ENCODE data around the gene GNA15.

- TF ChIP-seq ZNF48 (tag by site-specific recombination; IDR thresholded peaks at IDR 0.05) (no peak), PBX3 (CRISPR knock-in tag; IDR thresholded peaks at IDR 0.05) (no peak), CTCF (tag by site-specific recombination; IDR thresholded peaks at IDR 0.05) (no peak), ZNF580 (tag by site-specific recombination; IDR thresholded peaks at IDR 0.05) (no peak), ZNF18 (tag by site-specific recombination; IDR thresholded peaks at IDR 0.05) (no peak), ZNF585B (tag by site-specific recombination; IDR thresholded peaks at IDR 0.05) (no peak), ZBTB17 (tag by site-specific recombination; IDR thresholded peaks at IDR 0.05) (no peak), ZNF843 (tag by site-specific recombination; IDR thresholded peaks at IDR 0.05) (no peak)
- TF ChIP-seq, protein P1, sequence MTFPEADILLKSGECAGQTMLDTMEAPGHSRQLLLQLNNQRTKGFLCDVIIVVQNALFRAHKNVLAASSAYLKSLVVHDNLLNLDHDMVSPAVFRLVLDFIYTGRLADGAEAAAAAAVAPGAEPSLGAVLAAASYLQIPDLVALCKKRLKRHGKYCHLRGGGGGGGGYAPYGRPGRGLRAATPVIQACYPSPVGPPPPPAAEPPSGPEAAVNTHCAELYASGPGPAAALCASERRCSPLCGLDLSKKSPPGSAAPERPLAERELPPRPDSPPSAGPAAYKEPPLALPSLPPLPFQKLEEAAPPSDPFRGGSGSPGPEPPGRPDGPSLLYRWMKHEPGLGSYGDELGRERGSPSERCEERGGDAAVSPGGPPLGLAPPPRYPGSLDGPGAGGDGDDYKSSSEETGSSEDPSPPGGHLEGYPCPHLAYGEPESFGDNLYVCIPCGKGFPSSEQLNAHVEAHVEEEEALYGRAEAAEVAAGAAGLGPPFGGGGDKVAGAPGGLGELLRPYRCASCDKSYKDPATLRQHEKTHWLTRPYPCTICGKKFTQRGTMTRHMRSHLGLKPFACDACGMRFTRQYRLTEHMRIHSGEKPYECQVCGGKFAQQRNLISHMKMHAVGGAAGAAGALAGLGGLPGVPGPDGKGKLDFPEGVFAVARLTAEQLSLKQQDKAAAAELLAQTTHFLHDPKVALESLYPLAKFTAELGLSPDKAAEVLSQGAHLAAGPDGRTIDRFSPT (tag by site-specific recombination; IDR thresholded peaks at IDR 0.05): no peak
Measured at GRCh38 chr19:3135961-3136683, at the start of gene GNA15.
